Measurements from ENCODE around the gene JCAD.

- TF ChIP-seq CTCF (IDR thresholded peaks at IDR 0.05; ENCODE audit: insufficient read depth, low read length) (peak; percentile 96), POLR2AphosphoS5 (IDR thresholded peaks at IDR 0.05; ENCODE audit: low read depth) (no peak), REST (IDR thresholded peaks at IDR 0.05; ENCODE audit: insufficient replicate concordance, low read depth) (no peak), SPI1 (IDR thresholded peaks at IDR 0.05; ENCODE audit: borderline replicate concordance, low read depth) (no peak)
Observed at GRCh38 chr10:29998142-29998808, 61.1 kb downstream of the JCAD start.
